GM19193 (cell line): ENCODE data around the gene APOBEC4.
A peak's percentile ranks its signal among the peaks of the same experiment; 100 is the strongest.

ENCODE experiments used
- POLR2A ChIP-seq: IDR thresholded peaks from 4 replicates; pipeline ENCODE4 v1.6.1; 2011; ENCODE audit not compliant: insufficient read depth, insufficient read length; ENCODE audit errors: extremely low read depth

The APOBEC4 gene

GRCh38 chr1:183640193-183640592 lies 12.9 kb downstream of the APOBEC4 start:
- TF ChIP-seq POLR2A, result no peak

GRCh38 chr1:183638649-183639387 lies 14.3 kb downstream of the APOBEC4 start:
- TF ChIP-seq POLR2A, result no peak

- no peak for TF ChIP-seq POLR2A
These were observed 16.3 kb downstream of the APOBEC4 start for GRCh38 chr1:183636783-183637182.

GRCh38 chr1:183636334-183636682 lies 16.8 kb downstream of the APOBEC4 start:
- TF ChIP-seq POLR2A, result no peak

GRCh38 chr1:183635606-183636333 lies 17.3 kb downstream of the APOBEC4 start, which contains the start of gene ARPC5:
Gene ARPC5 (minus strand): TSS chr1:183635783. CDS start chr1:183635659, 124 bp downstream.
- TF ChIP-seq POLR2A, result peak; percentile 94

GRCh38 chr1:183635099-183635605 lies 18.0 kb downstream of the APOBEC4 start:
- TF ChIP-seq POLR2A, result no peak

- no peak for TF ChIP-seq POLR2A
These were observed 18.6 kb downstream of the APOBEC4 start for GRCh38 chr1:183634429-183635065.

GRCh38 chr1:183633676-183634343 lies 19.3 kb downstream of the APOBEC4 start:
- TF ChIP-seq POLR2A, result no peak

- no peak for TF ChIP-seq POLR2A
These were observed 20.2 kb downstream of the APOBEC4 start for GRCh38 chr1:183632964-183633363.

GRCh38 chr1:183632114-183632513 lies 21.0 kb downstream of the APOBEC4 start:
- no peak for TF ChIP-seq POLR2A

GRCh38 chr1:183630748-183631147 lies 22.4 kb downstream of the APOBEC4 start:
- no peak for TF ChIP-seq POLR2A

- no peak for TF ChIP-seq POLR2A
These were observed 24.6 kb downstream of the APOBEC4 start for GRCh38 chr1:183628537-183628936.

GRCh38 chr1:183622884-183623785 lies 30.0 kb downstream of the APOBEC4 start:
- TF ChIP-seq POLR2A, result no peak

- TF ChIP-seq POLR2A, result no peak
These were observed 31.1 kb downstream of the APOBEC4 start for GRCh38 chr1:183622013-183622412.
